AG10803 (cell line): ENCODE data around the gene TMEM38A.

Experiments used
- DNase-seq: peaks from one replicate; pipeline ENCODE4 v3.0.0; 2010; ENCODE audit warnings: low read depth
- H3K4me3 ChIP-seq: 2 replicates; pipeline ENCODE4 v1.5.1; 2011; ENCODE audit warnings: mild to moderate bottlenecking, low read length, control low read depth
- TF ChIP-seq, protein P1 (sequence below): conservative IDR thresholded peaks from 2 replicates; pipeline ENCODE4 v1.5.1; 2011; ENCODE audit warnings: mild to moderate bottlenecking, low read length, control low read depth, inconsistent platforms

TMEM38A gene

DNA sequence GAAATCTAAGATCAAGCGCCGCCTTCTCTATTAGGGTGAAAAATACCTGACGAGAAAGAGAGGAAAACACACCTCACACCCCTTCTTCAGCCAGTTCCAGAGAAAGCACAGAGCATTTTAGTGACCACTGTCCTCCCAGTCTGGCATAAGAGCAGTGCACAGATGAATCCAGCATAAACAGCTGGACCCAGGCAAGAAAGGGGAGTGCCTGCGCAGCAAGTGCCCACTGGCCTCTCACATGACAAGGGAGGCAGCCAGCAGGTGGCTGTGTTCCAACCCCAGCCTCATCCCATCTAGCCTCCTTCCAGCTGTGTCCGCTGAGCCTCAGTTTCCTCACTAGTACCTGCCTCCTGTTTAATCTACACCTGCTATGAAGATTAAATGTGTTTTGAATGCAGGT lies 40.9 kb upstream of the TMEM38A start:
- no peak overlapping the region for H3K4me3 ChIP-seq
- DNase-seq: no peak
- TF ChIP-seq, protein P1, sequence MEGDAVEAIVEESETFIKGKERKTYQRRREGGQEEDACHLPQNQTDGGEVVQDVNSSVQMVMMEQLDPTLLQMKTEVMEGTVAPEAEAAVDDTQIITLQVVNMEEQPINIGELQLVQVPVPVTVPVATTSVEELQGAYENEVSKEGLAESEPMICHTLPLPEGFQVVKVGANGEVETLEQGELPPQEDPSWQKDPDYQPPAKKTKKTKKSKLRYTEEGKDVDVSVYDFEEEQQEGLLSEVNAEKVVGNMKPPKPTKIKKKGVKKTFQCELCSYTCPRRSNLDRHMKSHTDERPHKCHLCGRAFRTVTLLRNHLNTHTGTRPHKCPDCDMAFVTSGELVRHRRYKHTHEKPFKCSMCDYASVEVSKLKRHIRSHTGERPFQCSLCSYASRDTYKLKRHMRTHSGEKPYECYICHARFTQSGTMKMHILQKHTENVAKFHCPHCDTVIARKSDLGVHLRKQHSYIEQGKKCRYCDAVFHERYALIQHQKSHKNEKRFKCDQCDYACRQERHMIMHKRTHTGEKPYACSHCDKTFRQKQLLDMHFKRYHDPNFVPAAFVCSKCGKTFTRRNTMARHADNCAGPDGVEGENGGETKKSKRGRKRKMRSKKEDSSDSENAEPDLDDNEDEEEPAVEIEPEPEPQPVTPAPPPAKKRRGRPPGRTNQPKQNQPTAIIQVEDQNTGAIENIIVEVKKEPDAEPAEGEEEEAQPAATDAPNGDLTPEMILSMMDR: no peak

DNA sequence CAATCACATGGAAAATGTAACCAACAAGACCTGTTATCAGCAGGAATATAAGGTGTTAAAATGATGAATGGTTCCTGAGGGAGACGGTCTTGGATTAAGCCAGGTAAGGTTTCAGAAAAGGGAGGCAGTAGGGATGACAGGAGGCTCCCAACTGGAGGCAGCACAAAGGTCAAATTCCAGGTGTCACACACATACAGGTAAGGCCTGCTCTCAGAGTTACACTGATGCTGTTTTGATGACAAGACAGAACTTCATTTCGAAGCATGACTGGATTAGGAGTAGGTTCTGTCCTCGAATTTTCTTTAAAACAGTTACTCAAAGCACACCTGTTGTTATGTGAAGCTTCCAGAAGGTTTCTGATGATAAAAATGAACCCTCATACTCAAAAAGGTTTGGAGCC lies 40.4 kb upstream of the TMEM38A start:
- TF ChIP-seq, protein P1: no peak
- H3K4me3 ChIP-seq: no peak overlapping the region
- no peak for DNase-seq

- DNase-seq: no peak
- TF ChIP-seq, protein P1: no peak
- H3K4me3 ChIP-seq: no peak overlapping the region
Observed at GRCh38 chr19:16621165-16621800, 39.7 kb upstream of the TMEM38A start.

DNA sequence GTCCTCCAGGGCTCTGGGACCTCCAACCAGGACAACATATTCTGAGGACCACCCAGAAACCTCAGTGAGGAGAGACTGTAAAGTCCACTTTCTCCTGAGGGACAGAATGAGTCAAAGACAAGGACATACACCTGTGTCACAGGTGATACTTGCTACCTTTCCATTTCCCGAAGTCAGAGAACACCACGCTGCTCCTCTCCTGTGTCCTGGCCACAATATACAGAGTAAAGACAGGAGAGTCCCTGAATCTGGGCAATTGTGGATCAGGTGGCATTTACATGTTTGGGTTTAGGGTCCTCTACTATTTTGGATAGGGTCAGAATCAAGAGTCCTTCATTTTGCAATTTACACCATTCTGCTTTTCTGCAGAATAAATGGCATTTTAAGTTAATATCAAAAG lies 37.9 kb upstream of the TMEM38A start:
- DNase-seq: no peak
- H3K4me3 ChIP-seq: no peak overlapping the region
- TF ChIP-seq, protein P1: no peak

DNA sequence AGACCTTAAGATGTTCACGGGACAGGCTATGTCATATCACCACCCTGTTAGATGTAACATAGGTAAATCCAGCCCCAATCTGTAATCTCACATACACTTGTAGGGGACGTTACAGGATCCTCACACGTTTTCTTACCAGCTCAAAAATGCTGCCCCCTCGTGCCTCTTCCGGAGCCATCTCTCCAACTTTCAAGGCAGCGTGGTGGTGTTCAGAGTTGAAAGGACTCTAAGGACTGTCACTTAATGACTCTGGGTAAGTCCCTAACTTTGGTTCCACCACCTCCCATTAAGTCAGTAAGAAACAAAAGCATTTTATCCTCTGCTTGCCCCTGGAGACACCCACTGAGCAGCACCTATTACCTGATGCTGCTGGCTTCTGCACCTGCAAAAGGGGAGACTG lies 37.4 kb upstream of the TMEM38A start:
- TF ChIP-seq, protein P1: no peak

DNA sequence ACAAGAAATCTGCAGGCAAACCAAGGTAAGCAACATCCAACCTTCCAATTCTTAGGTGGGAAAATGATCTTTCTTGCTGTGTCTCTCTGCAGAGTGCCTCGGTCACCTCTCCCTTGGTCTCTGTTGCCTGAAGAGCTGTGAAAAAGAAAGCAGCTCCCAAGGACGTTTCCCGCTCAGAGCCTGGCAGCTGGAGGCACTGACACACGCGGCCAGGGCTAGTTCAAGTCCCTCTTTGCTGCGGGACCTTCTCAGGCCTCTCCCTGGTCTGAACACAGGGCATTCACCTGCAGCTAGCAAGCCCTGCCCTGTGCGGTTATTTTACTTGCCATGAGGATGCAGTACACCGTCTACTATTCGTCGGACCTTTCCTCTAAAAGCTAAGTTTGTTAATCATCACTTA lies 36.7 kb upstream of the TMEM38A start:
- DNase-seq: no peak
- TF ChIP-seq, protein P1: no peak
- no peak overlapping the region for H3K4me3 ChIP-seq

More for the DNA sequence above, 37.4 kb upstream of the TMEM38A start:
- no peak for DNase-seq
- no peak overlapping the region for H3K4me3 ChIP-seq

DNA sequence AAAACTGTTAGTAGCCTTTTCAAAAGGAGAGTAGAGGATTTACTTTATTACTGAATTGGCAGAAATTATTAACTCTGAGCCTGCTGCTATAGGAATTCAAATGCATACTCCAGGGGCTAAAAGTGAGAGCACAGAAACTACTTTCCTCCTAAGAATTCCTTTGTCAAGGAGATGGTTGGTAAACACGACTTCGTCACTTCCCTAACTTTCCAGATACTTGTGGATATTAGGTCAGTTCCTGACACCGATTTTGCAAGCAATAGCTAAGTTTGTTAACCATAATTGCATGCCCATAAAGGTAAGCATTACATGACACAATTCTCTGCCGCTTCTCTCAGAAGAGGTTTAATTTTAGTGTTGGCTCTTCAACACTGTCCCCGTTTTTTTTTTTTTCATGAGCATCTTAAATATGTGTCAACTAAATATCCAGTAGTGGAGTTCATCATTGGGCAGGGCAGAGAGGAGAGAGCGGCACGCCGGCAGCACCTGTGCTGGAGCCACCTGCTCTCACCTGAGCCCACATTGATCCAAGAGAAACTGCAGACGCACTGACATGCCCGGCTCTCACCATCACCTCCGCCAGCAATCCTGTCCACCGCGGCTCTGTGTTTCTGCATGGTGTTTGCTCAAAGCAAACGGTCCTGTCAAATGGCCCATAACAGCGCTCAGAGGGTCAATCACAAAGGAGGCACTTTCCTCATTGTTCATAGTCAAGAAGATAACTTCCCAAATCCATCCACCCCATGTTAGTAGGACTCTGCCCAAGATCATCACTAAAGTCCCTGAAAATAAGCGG lies 35.6 kb upstream of the TMEM38A start:
- no peak for DNase-seq
- no peak overlapping the region for H3K4me3 ChIP-seq

More for the DNA sequence above, 35.6 kb upstream of the TMEM38A start:
- TF ChIP-seq, protein P1: no peak
